HL-60 (cell line): Measurements from ENCODE around the gene NT5E.

Source experiments
- DNase-seq, 2 experiments: peaks; one replicate each; pipeline ENCODE4 v3.0.0-alpha.2; 2010 to 2020; ENCODE audit warnings: low read depth in 1 of 2, low spot score in 1 of 2
- H3K27ac ChIP-seq: fragments of 250-450 bp; sonication (Bioruptor Pico); replicated peaks from 2 replicates; pipeline ENCODE4 v1.5.1; 2020; ENCODE audit warnings: mild to moderate bottlenecking, moderate library complexity
- H3K27me3 ChIP-seq: fragments of 250-450 bp; sonication (Bioruptor Pico); 2 replicates; pipeline ENCODE4 v1.5.1; 2021; ENCODE audit warnings: mild to moderate bottlenecking, moderate library complexity; ENCODE audit not compliant: insufficient read depth, poor library complexity, severe bottlenecking
- H3K4me3 ChIP-seq: replicated peaks from 2 replicates; pipeline ENCODE4 v1.5.1; 2011; ENCODE audit warnings: mild to moderate bottlenecking, control low read depth, low read length; ENCODE audit not compliant: insufficient read depth
- GABPA ChIP-seq: IDR thresholded peaks from 2 replicates; pipeline ENCODE4 v1.6.1; 2012; ENCODE audit warnings: low read depth
- POLR2AphosphoS5 ChIP-seq: IDR thresholded peaks from 2 replicates; pipeline ENCODE4 v1.6.1; 2012; ENCODE audit warnings: low read depth
- SPI1 ChIP-seq: IDR thresholded peaks from 2 replicates; pipeline ENCODE4 v1.6.1; 2012; ENCODE audit warnings: low read depth, mild to moderate bottlenecking, borderline replicate concordance
- long read RNA-seq: library from polyadenylated mRNA; unstranded; transcript quantifications from one replicate; pipeline ENCODE4 v2.0.0, GENCODE V29; 2020
- TF ChIP-seq, protein P1 (sequence below): IDR thresholded peaks from one replicate; pipeline ENCODE4 v1.5.1; 2011; ENCODE audit warnings: low read length, control low read depth, inconsistent platforms; ENCODE audit not compliant: insufficient read depth
- TF ChIP-seq, protein P2 (sequence below): IDR thresholded peaks from 2 replicates; pipeline ENCODE4 v1.6.1; 2012; ENCODE audit warnings: low read depth; ENCODE audit not compliant: insufficient replicate concordance

Gene NT5E
- long read RNA-seq = 0 reads

DNA sequence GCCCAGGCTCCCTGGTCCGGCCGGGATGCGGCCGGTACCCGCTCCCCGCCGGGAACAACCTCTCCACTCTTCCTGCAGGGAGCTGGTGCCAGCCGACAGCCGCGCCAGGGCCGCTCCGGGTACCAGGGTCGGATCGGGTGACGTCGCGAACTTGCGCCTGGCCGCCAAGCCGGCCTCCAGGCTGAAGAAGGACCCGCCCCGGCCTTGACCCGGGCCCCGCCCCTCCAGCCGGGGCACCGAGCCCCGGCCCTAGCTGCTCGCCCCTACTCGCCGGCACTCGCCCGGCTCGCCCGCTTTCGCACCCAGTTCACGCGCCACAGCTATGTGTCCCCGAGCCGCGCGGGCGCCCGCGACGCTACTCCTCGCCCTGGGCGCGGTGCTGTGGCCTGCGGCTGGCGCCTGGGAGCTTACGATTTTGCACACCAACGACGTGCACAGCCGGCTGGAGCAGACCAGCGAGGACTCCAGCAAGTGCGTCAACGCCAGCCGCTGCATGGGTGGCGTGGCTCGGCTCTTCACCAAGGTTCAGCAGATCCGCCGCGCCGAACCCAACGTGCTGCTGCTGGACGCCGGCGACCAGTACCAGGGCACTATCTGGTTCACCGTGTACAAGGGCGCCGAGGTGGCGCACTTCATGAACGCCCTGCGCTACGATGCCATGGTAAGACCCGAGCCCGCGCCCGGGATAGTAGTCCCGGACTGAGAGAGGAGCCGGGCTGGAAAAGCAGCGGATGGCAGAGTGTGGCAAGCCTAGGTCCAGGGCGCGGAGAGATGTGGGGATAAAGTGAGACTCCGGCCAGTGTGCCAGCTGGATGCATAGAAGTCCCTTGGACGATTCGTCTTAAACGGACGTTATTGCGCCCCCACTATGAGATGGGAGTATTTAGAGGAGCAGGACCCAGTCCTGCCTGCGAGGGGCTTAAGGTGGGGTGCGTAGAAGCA, at the start of gene NT5E:
NT5E (plus strand) TSS at position 266 of the 942 bp plus-strand sequence; CDS start at position 323, 57 bp downstream.
- TF ChIP-seq POLR2AphosphoS5 (no peak), SPI1 (no peak)
- TF ChIP-seq, protein P1, sequence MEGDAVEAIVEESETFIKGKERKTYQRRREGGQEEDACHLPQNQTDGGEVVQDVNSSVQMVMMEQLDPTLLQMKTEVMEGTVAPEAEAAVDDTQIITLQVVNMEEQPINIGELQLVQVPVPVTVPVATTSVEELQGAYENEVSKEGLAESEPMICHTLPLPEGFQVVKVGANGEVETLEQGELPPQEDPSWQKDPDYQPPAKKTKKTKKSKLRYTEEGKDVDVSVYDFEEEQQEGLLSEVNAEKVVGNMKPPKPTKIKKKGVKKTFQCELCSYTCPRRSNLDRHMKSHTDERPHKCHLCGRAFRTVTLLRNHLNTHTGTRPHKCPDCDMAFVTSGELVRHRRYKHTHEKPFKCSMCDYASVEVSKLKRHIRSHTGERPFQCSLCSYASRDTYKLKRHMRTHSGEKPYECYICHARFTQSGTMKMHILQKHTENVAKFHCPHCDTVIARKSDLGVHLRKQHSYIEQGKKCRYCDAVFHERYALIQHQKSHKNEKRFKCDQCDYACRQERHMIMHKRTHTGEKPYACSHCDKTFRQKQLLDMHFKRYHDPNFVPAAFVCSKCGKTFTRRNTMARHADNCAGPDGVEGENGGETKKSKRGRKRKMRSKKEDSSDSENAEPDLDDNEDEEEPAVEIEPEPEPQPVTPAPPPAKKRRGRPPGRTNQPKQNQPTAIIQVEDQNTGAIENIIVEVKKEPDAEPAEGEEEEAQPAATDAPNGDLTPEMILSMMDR = no peak
- TF ChIP-seq, protein P2, sequence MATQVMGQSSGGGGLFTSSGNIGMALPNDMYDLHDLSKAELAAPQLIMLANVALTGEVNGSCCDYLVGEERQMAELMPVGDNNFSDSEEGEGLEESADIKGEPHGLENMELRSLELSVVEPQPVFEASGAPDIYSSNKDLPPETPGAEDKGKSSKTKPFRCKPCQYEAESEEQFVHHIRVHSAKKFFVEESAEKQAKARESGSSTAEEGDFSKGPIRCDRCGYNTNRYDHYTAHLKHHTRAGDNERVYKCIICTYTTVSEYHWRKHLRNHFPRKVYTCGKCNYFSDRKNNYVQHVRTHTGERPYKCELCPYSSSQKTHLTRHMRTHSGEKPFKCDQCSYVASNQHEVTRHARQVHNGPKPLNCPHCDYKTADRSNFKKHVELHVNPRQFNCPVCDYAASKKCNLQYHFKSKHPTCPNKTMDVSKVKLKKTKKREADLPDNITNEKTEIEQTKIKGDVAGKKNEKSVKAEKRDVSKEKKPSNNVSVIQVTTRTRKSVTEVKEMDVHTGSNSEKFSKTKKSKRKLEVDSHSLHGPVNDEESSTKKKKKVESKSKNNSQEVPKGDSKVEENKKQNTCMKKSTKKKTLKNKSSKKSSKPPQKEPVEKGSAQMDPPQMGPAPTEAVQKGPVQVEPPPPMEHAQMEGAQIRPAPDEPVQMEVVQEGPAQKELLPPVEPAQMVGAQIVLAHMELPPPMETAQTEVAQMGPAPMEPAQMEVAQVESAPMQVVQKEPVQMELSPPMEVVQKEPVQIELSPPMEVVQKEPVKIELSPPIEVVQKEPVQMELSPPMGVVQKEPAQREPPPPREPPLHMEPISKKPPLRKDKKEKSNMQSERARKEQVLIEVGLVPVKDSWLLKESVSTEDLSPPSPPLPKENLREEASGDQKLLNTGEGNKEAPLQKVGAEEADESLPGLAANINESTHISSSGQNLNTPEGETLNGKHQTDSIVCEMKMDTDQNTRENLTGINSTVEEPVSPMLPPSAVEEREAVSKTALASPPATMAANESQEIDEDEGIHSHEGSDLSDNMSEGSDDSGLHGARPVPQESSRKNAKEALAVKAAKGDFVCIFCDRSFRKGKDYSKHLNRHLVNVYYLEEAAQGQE = no peak
- Histone ChIP-seq H3K27me3 (peaks cover 55% of the 10 kb centered on the region), H3K4me3 (peak within 1 kb of the TSS; percentile 58), H3K27ac (no peak within 1 kb of the TSS)
- peak in 1 of 2 experiments; percentile 10 for DNase-seq

DNA sequence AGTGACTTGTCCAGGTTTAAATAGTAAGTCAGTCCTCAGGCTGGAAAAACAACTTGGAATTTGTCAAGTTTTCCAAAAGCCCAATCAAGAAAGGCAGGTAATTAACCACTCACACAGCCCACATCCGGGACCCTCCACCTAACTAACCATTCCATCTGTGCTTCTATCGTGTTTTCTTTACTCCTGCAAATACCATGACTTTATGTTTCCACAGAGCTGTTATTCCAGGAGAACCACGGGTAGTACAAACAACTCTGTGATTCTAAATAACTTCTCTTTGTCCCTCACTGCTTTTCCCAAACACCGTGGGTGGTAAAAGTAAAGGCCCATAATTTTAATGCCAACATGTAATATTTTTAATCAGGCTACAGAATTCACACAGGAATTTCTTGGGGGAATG, 49.6 kb upstream of the NT5E start:
- TF ChIP-seq, protein P2 = no peak
- TF ChIP-seq GABPA (no peak), SPI1 (no peak)

DNA sequence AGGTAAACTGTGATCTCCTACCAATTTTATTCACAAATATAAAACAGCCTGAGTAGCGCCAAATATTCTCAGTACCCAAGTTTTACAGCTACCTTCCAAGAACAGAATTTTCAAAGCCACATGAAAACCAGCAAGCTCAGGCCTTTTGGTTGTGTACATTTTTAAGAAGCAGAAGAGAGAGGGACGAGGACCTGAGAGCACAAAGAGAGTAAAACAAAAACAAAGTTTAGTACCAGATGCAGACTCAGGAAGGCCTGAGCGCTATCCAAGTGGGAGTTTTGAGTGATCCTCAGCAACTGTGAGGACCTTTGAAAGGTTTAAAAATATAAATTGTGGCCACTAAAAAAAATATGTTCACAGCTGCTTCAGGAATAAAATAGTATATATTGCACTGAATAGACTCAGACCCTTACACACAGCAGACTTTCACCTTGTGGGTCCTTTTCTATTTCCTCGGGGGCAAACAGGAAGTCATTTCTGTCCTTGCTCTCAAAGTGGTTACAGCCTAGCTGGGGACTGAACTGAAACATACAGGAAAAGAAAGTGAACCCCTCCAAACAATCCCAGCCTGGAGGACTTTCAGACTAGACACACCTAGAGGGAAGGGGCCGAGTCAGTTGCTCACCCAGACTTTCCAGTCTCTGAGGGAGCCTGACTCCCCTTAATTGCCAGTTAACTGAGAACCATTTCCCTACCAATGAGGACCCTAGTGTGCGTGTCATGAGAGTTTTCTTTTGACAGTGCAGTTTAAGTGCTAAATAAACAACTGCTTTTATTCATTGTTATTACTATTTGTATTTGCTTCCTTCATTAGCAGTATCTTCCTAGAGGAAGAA, 48.5 kb upstream of the NT5E start:
- TF ChIP-seq, protein P1 = no peak
- Histone ChIP-seq H3K27ac (no peak overlapping the region), H3K4me3 (no peak overlapping the region), H3K27me3 (peaks cover 4% of the 10 kb centered on the region)
- no peak for DNase-seq

More for the DNA sequence above, 49.6 kb upstream of the NT5E start:
- H3K4me3 ChIP-seq = no peak overlapping the region
- DNase-seq = no peak
- no peak overlapping the region for H3K27ac ChIP-seq
- peaks cover 4% of the 10 kb centered on the region for H3K27me3 ChIP-seq

DNA sequence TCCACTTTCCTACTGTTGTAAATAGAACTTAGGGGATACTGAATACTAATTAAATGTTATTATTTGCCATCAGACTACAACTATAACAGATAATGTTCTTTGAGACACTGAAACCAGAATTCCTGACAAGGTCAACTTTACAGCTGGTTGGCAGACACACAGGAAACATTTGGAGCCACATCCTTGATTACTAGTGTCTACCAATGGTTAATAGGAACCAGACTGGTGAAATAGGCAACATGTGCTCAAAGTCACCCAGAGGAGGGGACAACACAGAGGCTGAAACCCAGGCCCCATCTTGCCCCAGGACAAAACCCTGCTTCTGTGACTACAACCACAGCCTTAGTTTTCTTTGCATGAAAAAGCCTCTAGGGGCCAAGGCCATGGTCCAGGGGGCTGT, 47.8 kb upstream of the NT5E start:
- no peak for DNase-seq
- H3K27ac ChIP-seq = no peak overlapping the region
- H3K27me3 ChIP-seq = peaks cover 4% of the 10 kb centered on the region
- no peak overlapping the region for H3K4me3 ChIP-seq
- TF ChIP-seq GABPA = no peak
- TF ChIP-seq, protein P2 = no peak
- no peak for TF ChIP-seq SPI1
- TF ChIP-seq, protein P1 = no peak
- TF ChIP-seq POLR2AphosphoS5 = no peak
